ENCODE results near the gene EPHX1.
"Not testable (repeated sequence)": the region's sequence is repeated elsewhere in the genome, so short reads cannot be mapped to it uniquely, and the experiment has no call there.

DNA sequence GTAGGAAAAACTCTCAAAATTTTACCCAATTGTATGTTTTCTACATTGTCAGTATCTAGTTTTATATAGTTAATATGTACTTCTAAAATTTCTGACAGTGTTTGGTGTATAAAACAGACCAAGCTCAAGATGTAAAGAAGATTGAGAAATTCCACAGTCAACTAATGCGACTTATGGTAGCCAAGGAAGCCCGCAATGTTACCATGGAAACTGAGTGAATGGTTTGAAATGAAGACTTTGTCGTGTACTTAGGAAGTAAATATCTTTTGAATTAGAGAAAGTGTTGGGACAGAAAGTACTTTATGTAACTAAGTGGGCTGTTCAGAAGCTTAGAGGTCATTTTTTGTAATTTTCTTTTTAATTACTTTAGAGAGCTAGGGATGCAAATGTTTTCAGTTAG, 20.8 kb upstream of the EPHX1 start:
- TF ChIP-seq, protein P1, sequence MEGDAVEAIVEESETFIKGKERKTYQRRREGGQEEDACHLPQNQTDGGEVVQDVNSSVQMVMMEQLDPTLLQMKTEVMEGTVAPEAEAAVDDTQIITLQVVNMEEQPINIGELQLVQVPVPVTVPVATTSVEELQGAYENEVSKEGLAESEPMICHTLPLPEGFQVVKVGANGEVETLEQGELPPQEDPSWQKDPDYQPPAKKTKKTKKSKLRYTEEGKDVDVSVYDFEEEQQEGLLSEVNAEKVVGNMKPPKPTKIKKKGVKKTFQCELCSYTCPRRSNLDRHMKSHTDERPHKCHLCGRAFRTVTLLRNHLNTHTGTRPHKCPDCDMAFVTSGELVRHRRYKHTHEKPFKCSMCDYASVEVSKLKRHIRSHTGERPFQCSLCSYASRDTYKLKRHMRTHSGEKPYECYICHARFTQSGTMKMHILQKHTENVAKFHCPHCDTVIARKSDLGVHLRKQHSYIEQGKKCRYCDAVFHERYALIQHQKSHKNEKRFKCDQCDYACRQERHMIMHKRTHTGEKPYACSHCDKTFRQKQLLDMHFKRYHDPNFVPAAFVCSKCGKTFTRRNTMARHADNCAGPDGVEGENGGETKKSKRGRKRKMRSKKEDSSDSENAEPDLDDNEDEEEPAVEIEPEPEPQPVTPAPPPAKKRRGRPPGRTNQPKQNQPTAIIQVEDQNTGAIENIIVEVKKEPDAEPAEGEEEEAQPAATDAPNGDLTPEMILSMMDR (IDR thresholded peaks at IDR 0.05; ENCODE audit: low read depth, low read length, poor library complexity, severe bottlenecking): not testable (repeated sequence)
- not testable (repeated sequence) for TF ChIP-seq EZH2phosphoT487 (IDR thresholded peaks at IDR 0.05; ENCODE audit: borderline replicate concordance, low read length)

All from DOHH2 (cell line).